AML-193 (cell line): ENCODE results near the gene MYH10.
A peak's percentile ranks its signal among the peaks of the same experiment; 100 is the strongest.

Source experiments
- DNase-seq, 2 experiments: peaks; one replicate each; lab custom pipeline; 2025; lab: John Stamatoyannopoulos, UW

Gene MYH10

DNA sequence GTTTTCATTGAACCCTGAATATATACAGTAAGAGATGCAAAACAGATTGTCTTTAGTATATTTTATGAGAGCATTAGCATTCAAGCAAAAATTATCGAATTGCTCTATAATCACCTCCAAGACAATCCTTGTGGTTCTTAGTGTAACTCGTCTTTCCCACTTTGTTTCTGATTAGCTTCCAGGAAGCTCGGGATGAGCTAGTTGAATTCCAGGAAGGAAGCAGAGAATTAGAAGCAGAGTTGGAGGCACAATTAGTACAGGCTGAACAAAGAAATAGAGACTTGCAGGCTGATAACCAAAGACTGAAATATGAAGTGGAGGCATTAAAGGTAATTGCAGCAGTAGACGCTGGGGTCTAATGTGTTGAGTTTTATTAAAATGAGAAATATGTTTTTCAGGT is 185.0 kb downstream of the MYH10 start:
- DNase-seq: no peak

- no peak for DNase-seq
Observed at GRCh38 chr17:8444494-8444893, 186.0 kb downstream of the MYH10 start.

- no peak for DNase-seq
Observed at GRCh38 chr17:8443756-8444155, 186.8 kb downstream of the MYH10 start.

GRCh38 chr17:8442310-8442709 is 188.2 kb downstream of the MYH10 start:
- no peak for DNase-seq

DNA sequence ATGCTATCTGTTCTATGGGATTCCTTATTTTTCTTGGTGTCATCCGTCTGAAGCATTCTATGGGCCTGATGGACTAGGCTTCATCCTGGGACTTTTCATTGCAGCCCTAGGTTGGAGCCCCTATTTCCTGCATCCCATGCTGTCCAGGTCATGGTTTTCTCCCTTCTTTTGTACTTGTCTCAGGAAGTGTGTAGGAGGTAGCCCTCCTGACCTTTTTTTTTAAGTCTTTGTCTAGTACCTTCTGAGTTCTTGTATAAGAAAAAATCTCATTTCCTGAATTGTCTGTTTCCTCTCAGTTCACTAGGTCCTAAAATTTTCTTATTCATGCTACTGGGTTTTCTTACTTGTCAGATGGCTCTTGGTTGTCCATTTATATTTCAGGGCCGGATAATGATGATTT is 188.8 kb downstream of the MYH10 start:
- no peak for DNase-seq

GRCh38 chr17:8439681-8440080 is 190.8 kb downstream of the MYH10 start:
- DNase-seq: no peak

DNA sequence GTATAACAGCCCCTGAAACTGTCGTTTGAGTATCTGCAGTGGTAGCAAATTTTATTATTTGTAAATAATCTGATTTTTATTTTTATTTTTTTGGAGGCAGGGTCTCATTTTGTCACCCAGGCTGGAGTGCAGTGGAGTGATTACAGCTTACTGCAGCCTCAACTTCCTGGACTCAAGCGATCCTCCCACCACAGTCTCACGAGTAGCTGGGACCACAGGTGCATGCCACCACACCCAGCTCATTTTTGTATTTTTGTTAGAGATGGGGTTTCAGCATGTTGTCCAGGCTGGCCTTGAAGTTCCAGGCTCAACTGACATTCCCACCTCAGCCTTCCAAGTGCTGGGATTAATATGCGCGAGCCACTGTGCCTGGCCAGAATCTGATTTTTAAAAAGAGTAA is 192.1 kb downstream of the MYH10 start:
- no peak for DNase-seq

- DNase-seq: no peak
Observed at GRCh38 chr17:8436844-8437171, 193.7 kb downstream of the MYH10 start.

DNA sequence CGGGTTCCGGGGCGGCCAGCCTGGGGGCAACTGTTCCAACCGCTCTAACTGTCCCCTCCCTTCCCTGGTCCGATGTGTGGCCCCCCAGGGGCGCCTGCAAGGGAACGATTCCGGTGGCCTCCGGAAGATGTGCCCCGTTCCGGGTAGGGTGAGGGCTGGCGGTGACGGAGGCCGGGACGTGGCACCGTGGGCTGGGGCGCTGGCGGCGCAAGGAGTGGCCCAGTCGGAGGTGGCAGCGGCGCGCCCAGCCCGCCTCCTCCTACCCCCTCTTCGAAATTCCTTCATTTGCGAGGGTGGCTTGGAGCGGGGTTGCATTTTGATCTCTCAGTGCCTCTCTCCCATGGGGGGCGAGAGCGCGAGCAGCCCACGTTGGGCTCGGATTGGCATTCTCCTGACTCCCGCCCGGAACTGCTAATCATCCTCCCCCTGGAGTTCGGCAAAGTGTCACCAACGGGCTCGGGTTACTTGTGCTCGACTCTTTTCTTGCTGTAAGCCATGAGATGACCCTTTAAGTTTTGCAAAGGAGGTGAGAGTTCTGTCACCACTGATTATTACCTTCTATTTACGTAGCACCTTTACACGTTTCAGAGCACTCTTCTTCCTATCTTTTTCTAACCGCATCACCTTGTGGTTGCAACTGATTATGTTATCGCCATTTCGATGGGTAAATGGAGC is 194.2 kb downstream of the MYH10 start:
- DNase-seq: peak in 1 of 2 experiments; percentile 1

DNA sequence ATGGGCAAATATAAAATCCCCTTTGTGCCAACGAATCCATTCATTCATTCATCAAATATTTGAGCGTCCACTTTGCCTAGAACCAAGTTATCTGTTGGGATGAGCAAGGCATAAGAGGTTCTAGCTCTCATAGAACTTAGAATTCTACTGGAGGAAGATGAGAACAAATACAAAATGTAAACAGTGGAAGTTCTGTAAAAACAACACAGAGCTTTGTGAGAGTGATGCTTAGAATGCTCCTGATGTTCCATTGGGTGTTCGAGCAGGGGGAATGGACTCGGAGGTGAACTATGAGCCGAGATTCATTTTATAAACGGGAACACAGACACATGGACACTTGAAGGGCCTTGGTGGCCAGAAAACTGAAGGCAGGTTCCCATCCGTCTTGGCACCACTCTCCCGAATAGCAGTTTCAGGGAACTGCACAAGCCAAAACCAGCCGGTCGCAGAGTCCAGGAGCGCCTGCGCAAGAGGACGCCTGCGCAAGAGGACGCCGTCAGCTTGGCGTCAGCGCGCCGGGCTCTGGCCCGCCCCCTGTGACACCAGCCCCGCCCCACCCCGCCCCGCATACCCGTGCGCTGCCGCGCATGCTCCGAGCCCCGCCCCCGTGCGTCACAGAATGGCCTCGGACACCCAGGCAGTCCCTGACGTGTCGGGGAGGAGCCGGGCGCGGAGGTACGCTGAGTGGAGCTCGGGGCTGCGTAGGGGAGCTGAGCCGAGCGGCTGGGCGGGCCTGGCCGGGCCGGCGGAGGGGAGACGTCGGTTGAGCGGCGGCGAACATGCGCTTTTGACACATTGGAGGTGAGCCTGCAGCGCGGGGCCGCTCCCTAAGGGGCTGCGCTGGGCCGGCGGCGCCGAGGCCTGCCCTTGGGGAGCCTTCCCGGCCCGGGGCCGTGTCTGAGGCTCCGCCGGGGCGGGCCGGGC is 195.0 kb downstream of the MYH10 start, which contains the start of gene NDEL1:
NDEL1 (plus strand) TSS at position 640 of the 924 bp plus-strand sequence. CDS start 8,388 bp downstream, outside the sequence.
- peak; percentile 73 to 76 for DNase-seq

DNA sequence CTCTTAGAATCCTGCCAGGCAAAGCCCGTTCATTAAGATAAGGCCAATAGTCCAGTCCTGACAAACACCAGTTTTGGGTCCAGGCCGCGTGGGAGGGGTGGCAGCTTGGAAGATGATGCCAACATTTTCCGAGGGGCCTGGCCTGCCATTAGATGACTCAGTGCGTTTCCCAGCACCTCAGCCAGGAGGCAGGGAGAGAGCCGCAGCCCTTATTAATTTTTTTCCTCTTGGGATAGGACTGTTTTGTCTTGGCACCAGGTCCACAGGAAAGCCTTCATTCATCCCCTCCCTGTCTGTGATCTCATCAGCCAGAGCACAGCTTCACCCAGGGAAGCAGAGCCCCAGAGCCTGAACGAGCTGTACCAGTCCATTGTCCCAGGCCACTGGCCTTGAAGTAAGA is 199.6 kb downstream of the MYH10 start:
- DNase-seq: no peak

DNA sequence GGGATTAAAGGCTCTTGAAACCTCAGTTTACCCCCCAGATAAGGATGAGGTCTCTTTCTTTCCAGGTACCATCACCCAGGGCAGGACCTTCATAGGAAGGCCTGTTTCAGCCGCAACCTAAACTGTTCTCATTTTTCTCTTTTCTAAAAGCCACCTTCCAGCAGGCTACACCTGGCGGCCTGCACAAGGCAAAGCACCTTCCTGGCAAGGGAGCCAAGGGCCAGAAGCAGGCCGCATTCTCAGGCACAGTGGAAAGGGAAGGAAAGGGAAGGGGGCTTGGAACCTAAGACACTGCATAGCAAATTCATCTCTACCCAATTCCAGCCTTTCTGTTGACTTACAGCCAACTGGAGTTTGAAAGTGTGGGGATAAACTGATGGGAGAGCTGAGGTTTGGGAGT is 203.7 kb downstream of the MYH10 start:
- no peak for DNase-seq

- DNase-seq: no peak
Observed at GRCh38 chr17:8426094-8426720, 204.3 kb downstream of the MYH10 start.
